NCI-H2196 (cell line): ENCODE measurements around the gene CCDC192.
"Not testable (repeated sequence)": the region's sequence is repeated elsewhere in the genome, so short reads cannot be mapped to it uniquely, and the experiment has no call there.

Experiments
- DNase-seq: peaks from one replicate; lab custom pipeline; 2025; ENCODE audit not compliant: unreplicated experiment; lab: John Stamatoyannopoulos, UW

The CCDC192 gene, protein sequence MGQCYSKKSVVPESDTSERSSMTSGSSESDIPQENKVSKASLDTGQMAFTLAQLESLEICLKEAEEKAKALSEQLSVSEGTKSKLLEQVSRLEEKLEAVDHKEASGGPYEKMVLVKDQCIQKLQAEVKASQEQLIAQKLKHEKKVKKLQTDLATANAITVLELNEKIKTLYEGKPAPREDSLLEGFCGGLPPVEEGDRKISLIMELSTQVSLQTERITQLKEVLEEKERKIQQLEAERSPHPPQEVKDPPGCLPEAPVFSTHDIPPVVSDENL

DNA sequence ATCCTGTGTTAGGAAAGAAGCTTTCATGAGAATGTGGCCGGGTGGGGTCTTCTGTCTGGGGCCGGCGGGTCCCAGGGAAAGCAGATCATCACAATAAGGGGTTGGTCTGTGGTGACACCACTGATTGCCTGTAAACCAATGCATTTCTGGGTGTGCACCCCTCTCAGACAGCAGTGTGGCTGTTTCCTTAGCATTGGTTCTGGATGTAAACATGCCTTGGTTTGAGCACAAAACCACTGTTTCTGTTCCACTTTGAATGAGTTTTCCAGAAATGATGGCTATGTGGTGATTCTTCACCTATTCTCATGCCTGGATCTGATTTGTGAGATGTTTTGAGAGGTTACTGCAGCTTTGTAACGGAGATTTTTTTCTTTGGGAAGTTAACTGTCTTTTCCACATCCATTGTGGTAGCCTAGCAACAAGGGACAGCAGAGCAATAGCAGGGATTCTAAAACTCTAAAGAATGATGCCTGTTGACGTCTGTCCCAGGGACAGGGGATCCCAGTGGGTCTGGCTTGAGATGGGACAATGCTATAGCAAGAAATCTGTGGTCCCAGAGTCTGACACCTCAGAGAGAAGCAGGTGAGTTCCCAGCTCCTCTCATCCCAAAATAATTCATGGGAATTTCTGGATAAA is at the start of gene CCDC192:
Gene CCDC192 (plus strand): TSS at position 466 of the 636 bp plus-strand sequence. CDS start 55 bp downstream, at position 521.
- DNase-seq, result no peak

DNA sequence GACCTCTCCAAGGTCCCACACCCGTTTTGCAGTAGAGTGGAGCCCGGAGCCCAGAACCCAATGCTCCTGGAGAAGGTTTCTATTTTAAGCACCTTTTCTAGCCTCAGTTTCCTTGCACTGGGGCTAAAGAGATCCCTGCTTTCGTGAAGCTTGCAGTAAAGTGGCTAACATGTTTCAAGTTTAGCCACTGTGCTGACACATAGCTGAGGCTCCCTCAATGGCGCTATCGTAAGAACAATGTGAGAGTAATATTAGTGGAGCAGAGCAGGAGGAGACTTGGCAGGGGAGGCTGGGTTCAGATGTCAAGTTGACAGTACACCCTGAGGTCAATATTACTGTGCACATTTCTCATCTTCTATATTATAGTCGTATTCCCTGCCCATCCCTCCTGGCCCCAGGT is 46.4 kb upstream of the CCDC192 start:
- no peak for DNase-seq

DNA sequence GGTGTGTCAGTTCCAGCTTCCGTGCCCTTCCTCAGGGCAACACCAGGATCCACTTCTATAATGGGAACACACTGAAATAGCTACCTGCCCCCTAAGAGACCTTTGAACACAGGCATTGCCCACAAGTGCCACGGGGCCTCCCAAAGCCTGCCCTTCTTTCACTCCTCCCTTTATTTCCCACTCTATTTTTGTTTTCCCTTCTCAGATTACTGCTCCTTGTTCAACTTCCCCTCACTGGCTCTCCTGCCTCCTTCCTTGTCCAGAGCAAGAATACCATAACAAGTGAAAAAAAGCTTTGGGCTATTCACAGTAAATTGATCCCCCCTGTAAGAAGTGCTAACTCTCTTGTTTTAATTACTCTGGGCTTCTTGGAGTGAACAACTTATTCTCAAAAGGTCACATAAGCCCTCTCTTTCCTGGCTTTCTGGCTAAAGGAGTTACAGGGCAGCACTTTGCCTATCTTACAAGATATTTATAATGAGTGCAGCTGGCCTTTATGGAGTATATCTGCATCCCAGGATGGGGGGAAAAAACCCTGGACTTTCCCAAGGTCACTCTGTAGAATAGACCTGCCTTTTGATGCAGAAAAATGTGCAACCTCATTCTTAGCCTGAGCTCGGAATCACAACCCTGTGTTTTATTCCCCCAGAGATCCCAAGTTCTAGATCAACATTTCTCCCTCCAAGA is 43.0 kb upstream of the CCDC192 start:
- no peak for DNase-seq

DNA sequence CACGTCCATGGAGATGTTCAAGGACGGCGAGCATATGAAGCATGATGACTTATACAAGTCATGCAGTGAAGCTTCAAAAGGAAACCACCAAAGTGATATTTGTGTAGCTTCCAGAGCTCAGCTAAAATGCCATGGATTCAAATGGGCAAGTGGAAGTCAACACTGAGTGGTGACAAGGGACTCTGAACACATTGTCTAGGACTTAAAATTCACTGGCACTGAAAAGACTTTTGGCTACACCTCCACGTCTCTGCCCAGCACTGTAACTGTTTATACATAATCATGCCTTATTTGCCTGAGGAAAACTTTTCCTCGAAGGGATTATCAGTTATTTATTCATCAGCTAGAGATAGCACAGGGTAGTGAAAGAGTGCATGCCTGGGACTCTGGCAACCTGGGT is 39.1 kb upstream of the CCDC192 start:
- DNase-seq, result no peak

DNA sequence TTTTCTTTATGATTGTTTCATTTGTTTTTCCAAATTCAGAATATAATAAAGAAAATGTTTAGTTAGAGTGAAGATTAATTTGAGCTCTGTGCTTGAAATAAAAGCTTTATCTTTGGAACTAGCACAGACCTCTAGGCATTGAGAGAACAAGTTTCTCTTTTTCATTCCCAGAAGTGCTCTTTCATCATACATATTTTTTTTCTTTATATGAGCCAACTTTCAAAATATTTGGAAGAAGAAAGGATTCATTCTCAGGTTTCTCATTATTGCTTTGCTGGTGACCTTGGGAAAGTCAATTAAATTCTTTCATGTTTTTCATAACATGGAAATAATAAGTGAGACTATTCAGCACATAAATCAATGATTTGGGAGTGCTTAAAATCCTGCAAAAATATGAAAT is 37.5 kb upstream of the CCDC192 start:
- DNase-seq, result no peak

DNA sequence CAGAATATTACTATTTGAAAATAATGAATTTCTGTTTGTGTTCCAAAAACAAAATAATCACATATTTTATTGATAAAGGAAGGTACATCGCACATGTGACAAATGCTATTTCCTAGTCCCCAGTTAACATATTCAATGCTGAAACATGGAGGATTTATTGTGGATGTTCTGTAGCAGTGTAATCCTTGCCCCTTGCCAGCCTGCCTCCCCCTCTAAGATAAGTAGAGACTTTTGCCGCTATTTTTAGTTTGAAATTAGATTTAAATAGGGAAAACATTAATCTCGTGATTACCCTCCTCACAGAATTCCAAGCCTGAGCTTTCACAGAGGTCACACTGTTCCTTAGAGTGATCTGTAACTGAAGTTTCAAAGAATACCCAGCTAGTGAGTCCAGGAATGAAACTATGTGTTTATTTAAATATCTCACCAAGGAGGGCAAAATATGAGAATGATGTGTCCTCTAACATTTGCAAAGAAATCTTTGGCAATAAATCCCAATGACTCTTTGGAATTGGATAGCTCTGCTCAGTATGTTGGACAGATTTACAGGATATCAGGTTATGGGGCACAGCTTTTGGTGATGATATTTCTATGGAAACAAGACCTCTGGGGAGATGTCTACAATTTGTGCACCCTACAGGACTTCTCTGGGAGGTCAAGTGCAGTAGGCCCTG is 37.0 kb upstream of the CCDC192 start:
- no peak for DNase-seq

DNA sequence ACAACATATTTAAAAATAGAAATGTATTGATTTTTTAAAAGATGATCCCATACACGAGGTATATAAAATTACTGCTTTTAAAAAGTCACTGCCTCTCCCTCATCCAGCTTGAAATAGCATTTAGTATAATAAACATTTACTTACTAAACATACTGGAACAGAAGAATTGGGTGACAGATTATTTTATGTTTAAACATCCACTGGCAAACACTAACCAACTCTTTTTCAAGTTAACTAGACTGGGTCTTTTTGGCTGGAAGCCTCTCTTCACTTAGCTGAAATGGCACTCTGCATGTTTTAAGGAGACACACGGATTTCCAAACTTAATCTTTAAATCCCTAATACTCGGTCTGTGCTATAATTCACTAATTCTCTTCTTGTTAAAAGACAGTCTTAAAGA is 35.3 kb upstream of the CCDC192 start:
- DNase-seq, result no peak

DNA sequence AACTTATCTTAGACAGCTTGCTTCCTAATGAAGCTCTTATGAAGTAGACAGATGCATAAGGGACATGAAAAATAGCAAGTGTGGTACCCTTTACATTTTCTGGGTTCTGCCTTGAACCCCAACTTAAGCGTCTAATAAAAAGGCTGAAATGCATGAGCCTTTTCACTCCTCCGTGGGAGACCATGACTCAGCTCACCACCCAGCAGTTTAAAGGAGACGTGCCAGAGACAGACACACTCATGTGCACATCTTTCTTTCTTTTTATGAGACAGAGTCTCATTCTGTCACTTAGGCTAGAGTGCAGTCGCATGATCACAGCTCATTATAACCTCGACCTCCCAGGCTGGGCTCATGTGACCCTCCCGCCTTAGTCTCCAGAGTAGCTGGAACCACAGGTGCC is 32.0 kb upstream of the CCDC192 start:
- no peak for DNase-seq

DNA sequence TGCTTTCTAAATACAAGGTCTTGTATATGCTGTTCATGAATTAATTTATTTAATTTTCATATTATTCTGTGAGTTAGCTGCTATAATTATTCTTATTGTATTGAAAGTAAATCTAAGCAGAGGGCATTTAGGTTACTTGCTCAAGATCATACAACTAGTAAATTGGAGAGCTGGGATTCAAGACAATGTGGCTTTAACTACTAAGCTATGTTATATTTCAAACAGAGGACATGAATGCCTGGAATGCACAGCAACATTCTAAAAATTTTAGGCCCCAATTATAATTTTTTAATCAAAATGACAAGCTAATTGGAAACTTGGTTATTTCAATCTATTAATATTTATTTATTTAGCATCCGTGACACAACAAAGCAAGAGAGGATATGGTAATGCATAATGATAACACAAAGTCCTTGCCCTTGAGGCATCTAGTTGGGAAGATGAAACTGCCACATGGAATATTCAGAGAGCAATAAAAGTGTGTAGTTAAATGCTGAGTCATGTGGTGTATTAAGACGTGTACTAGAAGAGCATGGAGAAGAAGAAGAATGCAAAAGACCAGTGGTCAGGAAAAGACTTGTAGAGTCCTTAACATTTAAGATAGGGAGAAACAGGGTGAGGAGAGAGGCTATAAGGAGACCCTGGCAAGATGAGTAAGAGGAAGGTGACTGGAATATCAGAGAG is 29.9 kb upstream of the CCDC192 start:
- DNase-seq, result no peak

DNA sequence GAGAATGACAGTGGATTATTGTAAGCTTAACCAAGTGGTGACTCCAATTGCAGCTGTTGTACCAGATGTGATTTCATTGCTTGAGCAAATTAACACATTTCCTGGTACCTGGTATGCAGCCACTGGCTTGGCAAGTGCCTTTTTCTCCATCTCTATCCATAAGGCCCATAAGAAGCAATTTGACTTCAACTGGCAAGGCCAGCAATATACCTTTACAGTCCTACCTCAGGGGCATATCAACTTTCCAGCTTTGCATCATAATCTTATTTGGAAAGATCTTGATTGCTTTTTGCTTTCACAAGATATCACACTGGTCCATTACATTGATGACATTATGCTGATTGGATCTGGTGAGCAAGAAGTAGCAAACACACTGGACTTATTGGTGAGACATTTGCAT is 26.2 kb upstream of the CCDC192 start:
- not testable (repeated sequence) for DNase-seq

DNA sequence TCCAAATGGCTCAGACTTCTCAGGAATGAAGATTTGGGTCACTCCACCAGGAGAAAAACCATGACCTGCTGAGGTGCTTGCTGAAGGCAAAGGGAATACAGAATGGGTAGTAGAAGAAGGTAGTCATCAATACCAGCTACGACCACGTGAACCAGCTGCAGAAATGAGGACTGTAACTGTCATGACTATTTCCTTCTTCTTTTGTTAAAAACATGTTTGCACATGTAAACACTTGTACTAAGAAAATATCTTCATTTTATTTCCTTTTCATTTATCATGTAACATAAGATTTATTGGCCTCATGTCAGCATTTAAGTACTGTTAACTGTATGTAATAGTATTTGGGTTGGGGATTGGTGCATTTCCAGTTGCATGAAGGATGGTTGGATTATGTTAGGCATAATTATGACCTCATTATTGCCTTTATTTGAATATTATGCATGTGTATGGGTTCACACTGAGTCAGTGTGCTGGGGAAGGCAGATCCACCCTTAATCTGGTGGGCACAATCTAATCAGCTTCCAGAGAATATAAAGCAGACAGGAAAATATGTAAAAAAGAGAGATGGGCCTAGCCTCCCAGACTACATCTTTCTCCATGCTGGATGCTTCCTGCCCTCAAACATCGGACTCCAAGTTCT is 23.4 kb upstream of the CCDC192 start:
- not testable (repeated sequence) for DNase-seq

DNA sequence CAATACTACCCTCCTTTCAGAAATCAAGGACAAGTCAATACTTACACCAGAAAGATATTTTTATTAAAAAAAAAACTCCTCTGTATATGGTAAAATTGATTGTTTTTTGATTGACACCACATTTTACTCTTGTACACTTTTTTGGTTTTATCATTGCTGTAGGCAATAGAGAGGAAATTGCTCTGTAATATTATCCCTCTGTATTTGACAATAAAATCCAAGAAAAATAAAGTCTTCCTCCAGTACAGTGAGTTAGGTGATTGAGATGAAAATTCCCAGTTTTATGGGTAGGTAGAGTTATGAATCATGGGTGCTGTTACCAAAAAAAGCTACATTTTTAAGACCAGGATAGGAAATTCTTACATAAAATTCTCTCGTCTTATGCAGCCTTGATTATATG is 22.6 kb upstream of the CCDC192 start:
- no peak for DNase-seq

DNA sequence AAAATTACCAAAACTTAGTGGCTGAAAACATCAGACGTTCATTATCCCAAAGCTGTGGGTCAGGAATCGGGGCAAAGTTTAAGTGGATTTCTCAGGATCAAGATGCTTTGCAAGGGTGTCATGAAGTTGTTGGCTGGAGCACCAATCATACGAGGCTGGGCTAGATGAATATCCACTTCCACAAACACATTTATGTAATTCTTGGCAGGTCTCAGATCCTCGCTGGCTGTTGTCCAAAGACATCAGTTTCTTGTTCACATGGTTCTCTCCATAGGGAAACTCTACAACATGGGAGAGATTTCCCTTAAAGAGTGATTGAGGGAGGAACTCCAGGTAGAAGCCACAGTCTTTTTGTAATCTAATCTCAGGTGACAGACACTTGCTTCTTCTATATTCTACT is 20.2 kb upstream of the CCDC192 start:
- no peak for DNase-seq

DNA sequence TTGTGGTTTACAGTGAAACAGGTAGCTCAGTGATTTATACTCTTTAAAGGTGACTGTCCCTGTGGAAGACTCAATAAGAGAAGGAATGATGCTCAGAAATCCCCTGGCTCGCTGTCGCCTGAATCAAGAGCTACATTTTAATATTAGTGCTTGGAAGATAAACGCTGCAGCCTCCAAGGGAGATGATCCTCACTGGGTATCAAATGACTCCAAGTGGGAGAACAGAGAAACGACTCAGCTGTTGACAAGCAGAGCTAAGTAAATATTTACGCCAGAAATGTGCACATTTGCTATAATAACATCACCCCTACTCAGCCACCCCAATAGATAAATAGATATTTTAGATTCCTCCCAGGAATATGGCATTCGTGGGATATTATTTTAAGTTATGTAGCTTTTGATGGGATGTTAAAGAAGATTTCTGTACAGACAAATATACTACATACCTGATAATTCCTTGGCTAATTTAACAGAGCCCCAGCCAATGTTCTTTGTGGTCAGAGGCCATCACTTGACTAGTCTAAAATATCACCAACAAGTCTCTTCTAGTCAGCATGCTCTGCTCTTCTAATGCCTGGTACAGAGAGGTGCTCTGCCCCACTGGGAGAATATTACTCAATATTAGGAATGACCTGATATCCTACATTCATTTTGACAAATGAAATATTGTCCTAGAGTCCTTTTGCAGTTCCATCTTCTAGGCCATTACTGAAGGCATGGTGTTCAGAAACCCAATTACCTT is 18.3 kb upstream of the CCDC192 start:
- no peak for DNase-seq

DNA sequence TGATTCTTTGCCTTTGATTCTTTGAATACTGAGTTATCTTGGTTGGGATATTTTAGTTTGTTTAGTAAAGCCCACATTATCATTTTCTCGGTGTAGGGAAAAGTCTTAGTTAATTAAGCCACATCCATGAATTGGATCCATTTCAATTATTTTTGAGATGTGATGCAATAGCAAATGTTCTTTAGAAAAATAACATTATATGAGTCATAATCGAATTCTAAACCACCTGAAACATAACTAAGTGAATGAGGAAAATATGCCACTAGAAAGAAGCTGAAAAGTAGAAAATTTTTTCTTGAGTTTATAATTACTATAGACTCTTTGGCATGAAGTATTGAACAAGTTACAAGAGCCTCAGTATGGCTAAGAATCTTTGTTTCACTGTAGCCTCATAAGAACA is 17.5 kb upstream of the CCDC192 start:
- no peak for DNase-seq

DNA sequence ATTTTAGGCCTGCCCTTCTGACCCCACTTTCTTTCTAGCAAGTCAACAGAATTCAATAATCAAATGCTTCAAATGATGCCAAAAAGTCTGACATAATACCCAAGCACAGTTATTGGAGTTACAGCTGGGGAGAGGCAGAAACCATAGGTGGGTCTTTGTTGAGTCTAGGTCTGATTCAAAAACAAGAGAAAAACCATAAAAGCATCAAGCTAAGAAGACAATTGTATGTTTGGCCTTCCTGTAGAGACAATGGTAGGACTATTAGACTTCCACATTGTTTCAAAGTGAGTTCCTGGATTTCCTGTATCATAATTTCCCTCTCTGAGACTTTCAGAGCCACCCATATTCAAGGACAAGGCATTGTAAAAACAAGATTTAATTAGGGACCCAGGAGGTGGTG is 16.8 kb upstream of the CCDC192 start:
- DNase-seq, result no peak

DNA sequence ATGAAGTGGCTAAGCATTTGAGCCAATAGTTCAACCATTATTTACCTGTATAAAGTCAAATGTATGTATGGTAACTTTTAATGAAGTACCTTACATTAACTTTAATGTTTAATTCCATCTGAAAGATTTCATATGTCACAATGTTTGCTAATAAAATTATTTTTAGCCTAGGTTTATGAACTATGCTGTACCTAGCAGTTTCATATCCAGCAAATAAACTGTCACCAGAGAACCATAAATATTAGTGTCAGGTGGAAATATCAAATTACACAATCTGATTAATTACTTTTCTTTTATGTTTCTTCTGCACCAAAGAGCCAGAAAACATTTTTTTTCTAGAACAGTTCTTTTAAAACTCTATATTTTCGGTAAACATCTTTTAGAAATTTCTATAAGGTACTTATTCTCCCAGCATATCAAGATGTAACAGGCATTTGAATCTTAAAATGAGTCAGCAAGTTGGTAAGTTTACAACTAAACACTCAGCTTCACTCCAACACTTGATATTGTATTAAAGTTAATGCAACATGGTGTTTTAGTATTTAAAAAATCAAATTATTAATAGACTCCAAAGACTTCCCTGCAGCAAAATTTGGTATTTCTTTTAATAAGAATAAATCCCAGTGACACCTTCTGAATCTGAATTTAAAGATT is 8.5 kb upstream of the CCDC192 start:
- DNase-seq, result no peak

DNA sequence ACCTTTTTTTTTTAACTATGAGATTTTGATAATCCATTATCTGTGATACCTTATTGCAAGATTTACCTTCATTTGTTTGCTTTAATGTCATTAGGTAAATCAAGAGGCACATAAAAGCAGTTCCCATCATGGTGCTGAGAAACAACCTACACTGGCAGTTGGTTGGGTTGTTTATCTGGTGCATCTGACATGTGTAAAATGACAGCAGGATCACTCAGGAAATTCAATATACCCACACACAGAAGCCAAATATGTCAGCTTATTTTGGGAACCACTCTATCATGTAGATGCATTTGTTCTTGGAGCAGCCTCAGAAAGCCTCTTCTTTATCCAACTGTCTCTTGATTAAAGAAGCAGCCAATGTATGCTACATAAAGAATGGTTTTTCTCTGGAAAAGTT is 7.8 kb upstream of the CCDC192 start:
- DNase-seq, result no peak

DNA sequence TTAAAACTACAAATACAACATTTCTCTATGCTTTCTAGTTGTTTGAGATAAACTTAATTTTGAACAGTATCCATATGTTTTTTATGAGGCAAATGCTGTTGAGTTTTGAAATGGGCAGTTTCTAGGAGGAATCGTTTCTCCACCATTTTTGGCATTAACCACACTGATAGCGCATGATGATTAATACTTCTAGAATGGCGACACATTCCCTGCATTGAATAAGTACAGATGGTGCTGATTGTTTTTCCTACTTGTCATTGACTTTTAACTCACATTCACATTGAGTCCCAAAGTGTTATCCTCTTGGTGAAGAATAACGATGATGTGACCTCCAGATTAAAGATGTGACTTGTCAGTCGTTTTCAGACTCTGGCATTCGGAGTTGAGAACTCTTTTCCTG is 6.5 kb upstream of the CCDC192 start:
- no peak for DNase-seq
